DND-41 (cell line): Measurements from ENCODE around the gene KRTAP5-11.
"Not testable (repeated sequence)": the region's sequence is repeated elsewhere in the genome, so short reads cannot be mapped to it uniquely, and the experiment has no call there.

ENCODE experiments used
- CTCF ChIP-seq: IDR thresholded peaks from 2 replicates; pipeline ENCODE4 v1.5.1; 2012; ENCODE audit warnings: borderline replicate concordance, low read length, moderate library complexity, mild to moderate bottlenecking; ENCODE audit not compliant: poor library complexity, severe bottlenecking; ENCODE audit errors: extremely low read depth
- EZH2 ChIP-seq: IDR thresholded peaks from 3 replicates; pipeline ENCODE4 v1.6.1; 2012; ENCODE audit warnings: borderline replicate concordance, low read depth, mild to moderate bottlenecking, moderate library complexity, low read length, inconsistent platforms; ENCODE audit not compliant: severe bottlenecking

GRCh38 chr11:71537977-71538665, 44.6 kb downstream of the KRTAP5-11 start, which contains the start of gene KRTAP5-8:
- TF ChIP-seq CTCF, EZH2: not testable (repeated sequence)
